ENCODE data around the gene ANO4.

ANO4 gene

GRCh38 chr12:100897240-100897639, 102.7 kb downstream of the ANO4 start:
- no peak for TF ChIP-seq CTCF (conservative IDR thresholded peaks at IDR 0.05)
- TF ChIP-seq ZFX (IDR thresholded peaks at IDR 0.05), result no peak
- no peak overlapping the region for H3K27ac ChIP-seq

- no peak for TF ChIP-seq ZFX (IDR thresholded peaks at IDR 0.05)
- TF ChIP-seq CTCF (conservative IDR thresholded peaks at IDR 0.05), result no peak
- no peak overlapping the region for H3K27ac ChIP-seq
Observed at GRCh38 chr12:100899301-100899700, 104.7 kb downstream of the ANO4 start.

GRCh38 chr12:100900808-100901207, 106.2 kb downstream of the ANO4 start:
- TF ChIP-seq ZFX (IDR thresholded peaks at IDR 0.05), result no peak
- TF ChIP-seq CTCF (conservative IDR thresholded peaks at IDR 0.05), result no peak
- H3K27ac ChIP-seq, result no peak overlapping the region

- no peak overlapping the region for H3K27ac ChIP-seq
- TF ChIP-seq CTCF (conservative IDR thresholded peaks at IDR 0.05), result no peak
- no peak for TF ChIP-seq ZFX (IDR thresholded peaks at IDR 0.05)
Observed at GRCh38 chr12:100901266-100901665, 106.7 kb downstream of the ANO4 start.

GRCh38 chr12:100904270-100904669, 109.7 kb downstream of the ANO4 start:
- no peak overlapping the region for H3K27ac ChIP-seq
- TF ChIP-seq ZFX (IDR thresholded peaks at IDR 0.05) (no peak), CTCF (conservative IDR thresholded peaks at IDR 0.05) (no peak)

GRCh38 chr12:100908501-100908900, 113.9 kb downstream of the ANO4 start:
- no peak overlapping the region for H3K27ac ChIP-seq
- TF ChIP-seq ZFX (IDR thresholded peaks at IDR 0.05), result no peak

- TF ChIP-seq CTCF (conservative IDR thresholded peaks at IDR 0.05) (no peak), ZFX (IDR thresholded peaks at IDR 0.05) (no peak)
- no peak overlapping the region for H3K27ac ChIP-seq
Observed at GRCh38 chr12:100913872-100914592, 119.5 kb downstream of the ANO4 start.

GRCh38 chr12:100919116-100919515, 124.5 kb downstream of the ANO4 start:
- no peak overlapping the region for H3K27ac ChIP-seq
- TF ChIP-seq ZFX (IDR thresholded peaks at IDR 0.05), result no peak
- no peak for TF ChIP-seq CTCF (conservative IDR thresholded peaks at IDR 0.05)
